Activated CD4-positive, alpha-beta T cell treated with anti-CD3 and anti-CD28 coated beads for 48 hours (primary cell): ENCODE measurements around the gene SLC45A1.
"Not testable (repeated sequence)": the region's sequence is repeated elsewhere in the genome, so short reads cannot be mapped to it uniquely, and the experiment has no call there.

Experiments
- DNase-seq: peaks from one replicate; pipeline ENCODE4 v3.0.0-alpha.2; 2020

SLC45A1 gene

GRCh38 chr1:8371372-8371991 lies 53.6 kb downstream of the SLC45A1 start:
- DNase-seq: no peak

GRCh38 chr1:8373125-8373524 lies 55.2 kb downstream of the SLC45A1 start:
- no peak for DNase-seq

GRCh38 chr1:8373581-8374241 lies 55.8 kb downstream of the SLC45A1 start:
- DNase-seq: no peak

GRCh38 chr1:8374356-8374755 lies 56.4 kb downstream of the SLC45A1 start:
- no peak for DNase-seq

GRCh38 chr1:8374812-8375211 lies 56.9 kb downstream of the SLC45A1 start:
- DNase-seq: peak; percentile 40

GRCh38 chr1:8376358-8376840 lies 58.5 kb downstream of the SLC45A1 start:
- no peak for DNase-seq

- no peak for DNase-seq
These were observed 59.5 kb downstream of the SLC45A1 start for GRCh38 chr1:8377271-8377981.

- DNase-seq: no peak
These were observed 60.3 kb downstream of the SLC45A1 start for GRCh38 chr1:8378178-8378577.

- DNase-seq: no peak
These were observed 61.1 kb downstream of the SLC45A1 start for GRCh38 chr1:8378981-8379470.

GRCh38 chr1:8379513-8380186 lies 61.7 kb downstream of the SLC45A1 start:
- no peak for DNase-seq

GRCh38 chr1:8380310-8380709 lies 62.4 kb downstream of the SLC45A1 start:
- DNase-seq: not testable (repeated sequence)

- no peak for DNase-seq
These were observed 63.7 kb downstream of the SLC45A1 start for GRCh38 chr1:8381618-8382017.

- DNase-seq: no peak
These were observed 64.2 kb downstream of the SLC45A1 start for GRCh38 chr1:8382051-8382505.

GRCh38 chr1:8382608-8383505 lies 64.9 kb downstream of the SLC45A1 start:
- no peak for DNase-seq

GRCh38 chr1:8384088-8384487 lies 66.2 kb downstream of the SLC45A1 start:
- no peak for DNase-seq

GRCh38 chr1:8384577-8384976 lies 66.7 kb downstream of the SLC45A1 start:
- no peak for DNase-seq

GRCh38 chr1:8386247-8386646 lies 68.3 kb downstream of the SLC45A1 start:
- DNase-seq: no peak

GRCh38 chr1:8388732-8389562 lies 71.0 kb downstream of the SLC45A1 start:
- DNase-seq: no peak

GRCh38 chr1:8389958-8390535 lies 72.1 kb downstream of the SLC45A1 start:
- DNase-seq: peak; percentile 47

- DNase-seq: no peak
These were observed 72.8 kb downstream of the SLC45A1 start for GRCh38 chr1:8390707-8391106.

- no peak for DNase-seq
These were observed 74.6 kb downstream of the SLC45A1 start for GRCh38 chr1:8392522-8392921.
